ENCODE data around the gene ARX.

Gene ARX

GRCh38 chrX:25012433-25012735, 3.4 kb downstream of the ARX start:
- no peak for TF ChIP-seq CTCF (IDR thresholded peaks at IDR 0.05; ENCODE audit: low read depth, low read length, missing control alignments)
- DNase-seq (ENCODE audit: extremely low read depth, low read depth) = no peak
- no peak overlapping the region for H3K4me3 ChIP-seq (replicated peaks; ENCODE audit: low read depth, low read length)

GRCh38 chrX:25011589-25012432, 4.0 kb downstream of the ARX start:
- H3K4me3 ChIP-seq (replicated peaks; ENCODE audit: low read depth, low read length) = no peak overlapping the region
- DNase-seq (ENCODE audit: extremely low read depth, low read depth) = no peak
- no peak for TF ChIP-seq CTCF (IDR thresholded peaks at IDR 0.05; ENCODE audit: low read depth, low read length, missing control alignments)

DNA sequence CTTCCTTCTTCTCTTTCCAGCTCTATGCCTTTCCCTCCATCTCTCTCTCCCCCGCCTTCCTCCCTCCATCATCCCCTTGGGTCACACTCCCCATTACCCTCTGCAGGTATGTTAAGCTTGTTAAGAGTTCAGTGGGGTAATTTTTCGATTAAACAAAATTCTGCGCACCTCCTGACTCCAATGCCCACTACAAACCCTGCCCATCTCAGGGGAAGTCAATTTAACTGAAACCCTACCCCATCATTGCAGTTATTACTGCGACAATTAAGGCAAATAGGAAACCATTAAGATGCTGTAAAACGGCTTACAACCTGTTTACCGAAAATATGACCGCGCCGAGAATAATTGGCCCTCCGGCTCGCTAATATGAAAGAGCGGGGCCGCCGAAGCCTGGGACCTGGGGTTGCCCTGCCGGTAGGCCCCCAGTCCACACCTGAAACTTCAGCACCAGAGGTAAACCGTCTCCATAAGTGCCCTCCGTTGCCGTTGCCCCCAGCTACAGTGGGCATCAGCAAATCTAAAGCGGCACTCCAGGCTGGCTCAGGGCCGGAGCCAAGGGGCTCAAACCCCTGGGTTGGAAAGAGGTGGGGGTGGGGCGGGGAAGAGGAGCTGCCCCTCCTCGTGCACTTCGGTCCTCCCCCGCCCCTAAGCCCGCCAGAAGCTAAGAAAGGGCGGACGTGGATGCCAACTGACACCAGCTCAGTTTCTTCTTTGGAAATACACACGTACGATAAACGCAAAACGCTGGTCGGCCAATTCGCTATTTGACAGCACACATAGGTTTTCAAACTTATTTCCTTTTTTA, 4.8 kb downstream of the ARX start:
- no peak overlapping the region for H3K4me3 ChIP-seq (replicated peaks; ENCODE audit: low read depth, low read length)
- no peak for DNase-seq (ENCODE audit: extremely low read depth, low read depth)
- TF ChIP-seq CTCF (IDR thresholded peaks at IDR 0.05; ENCODE audit: low read depth, low read length, missing control alignments) = no peak

GRCh38 chrX:25009407-25009806, 6.4 kb downstream of the ARX start:
- no peak for DNase-seq (ENCODE audit: extremely low read depth, low read depth)

GRCh38 chrX:25007059-25008053, 8.4 kb downstream of the ARX start:
- no peak overlapping the region for H3K4me3 ChIP-seq (replicated peaks; ENCODE audit: low read depth, low read length)
- DNase-seq (ENCODE audit: extremely low read depth, low read depth) = no peak
- no peak for TF ChIP-seq CTCF (IDR thresholded peaks at IDR 0.05; ENCODE audit: low read depth, low read length, missing control alignments)

More at GRCh38 chrX:25009407-25009806, 6.4 kb downstream of the ARX start:
- no peak overlapping the region for H3K4me3 ChIP-seq (replicated peaks; ENCODE audit: low read depth, low read length)
- TF ChIP-seq CTCF (IDR thresholded peaks at IDR 0.05; ENCODE audit: low read depth, low read length, missing control alignments) = no peak

DNA sequence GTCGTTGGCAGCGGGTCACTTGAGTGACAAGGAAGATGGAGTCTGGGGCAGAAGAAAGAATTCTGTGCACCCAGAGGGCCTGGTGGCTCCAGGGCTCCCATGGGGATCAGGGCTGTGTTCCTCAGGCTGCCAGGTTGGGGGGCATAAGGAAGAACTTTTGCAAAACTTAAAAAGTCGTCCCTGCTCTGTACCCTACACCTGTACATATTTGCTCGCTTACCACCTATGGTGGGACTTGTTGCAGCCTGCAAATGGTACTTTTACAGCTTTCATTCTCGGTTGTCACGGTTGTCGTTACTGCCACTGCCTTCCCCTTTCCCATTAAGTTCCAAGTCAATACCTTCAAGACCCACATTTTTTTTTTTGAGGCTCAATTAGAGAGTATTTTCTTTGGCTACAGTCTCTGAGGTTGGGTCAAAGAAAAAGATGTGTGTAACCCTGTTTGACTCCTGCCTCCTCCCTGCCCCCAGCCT, 9.1 kb downstream of the ARX start:
- H3K4me3 ChIP-seq (replicated peaks; ENCODE audit: low read depth, low read length) = no peak overlapping the region
- TF ChIP-seq CTCF (IDR thresholded peaks at IDR 0.05; ENCODE audit: low read depth, low read length, missing control alignments) = no peak
- DNase-seq (ENCODE audit: extremely low read depth, low read depth) = no peak
